Caco-2 (cell line): ENCODE measurements around the gene TACC3. TPM values are rescaled to one million over a fixed set of nuclear protein-coding genes. Genes with fewer than 3 reads are reported as not detected.

ENCODE experiments used
- BruUV-seq: library from RNA; stranded (reverse); fragments of 400-500 nt; replicated peaks from 2 replicates; lab custom pipeline; 2021; lab: Mats Ljungman, UMichigan
- CTCF ChIA-PET: fragments of 300-600 bp; sonication (Branson Sonifier 250); formaldehyde crosslinking; loops from one replicate; lab custom pipeline; 2022; ENCODE audit warnings: antibody characterized with exemption; lab: Charles Lee
- POLR2A ChIA-PET: fragments of 300-600 bp; sonication (Branson Sonifier 250); formaldehyde crosslinking; loops from one replicate; lab custom pipeline; 2022; ENCODE audit warnings: antibody characterized with exemption; lab: Charles Lee
- DNase-seq, 2 experiments: peaks; one replicate each; pipeline versions ENCODE4 v3.0.0 to v3.0.0-alpha.2; 2020 to 2022
- H3K27me3 ChIP-seq: replicated peaks from 2 replicates; pipeline ENCODE4 v1.6.0; 2011; ENCODE audit warnings: low read length; ENCODE audit not compliant: control insufficient read depth, insufficient read depth
- H3K36me3 ChIP-seq: 2 replicates; pipeline ENCODE4 v1.5.1; 2011; ENCODE audit warnings: low read length; ENCODE audit not compliant: control insufficient read depth, insufficient read depth
- H3K4me1 ChIP-seq: fragments of 250-450 bp; sonication (Bioruptor Pico); 2 replicates; pipeline ENCODE4 v1.5.1; 2020; ENCODE audit warnings: mild to moderate bottlenecking
- H3K4me3 ChIP-seq: 2 replicates; pipeline ENCODE4 v1.5.1; 2011; ENCODE audit warnings: low read depth, mild to moderate bottlenecking, control low read depth, low read length
- H3K9me3 ChIP-seq: fragments of 250-450 bp; sonication (Bioruptor Pico); 2 replicates; pipeline ENCODE4 v1.5.1; 2020; ENCODE audit warnings: mild to moderate bottlenecking, moderate library complexity
- H3K27ac Mint-ChIP-seq: one replicate; pipeline ENCODE4 v1.8.0; 2022; ENCODE audit warnings: mixed read lengths; ENCODE audit not compliant: unreplicated experiment
- H3K27me3 Mint-ChIP-seq: one replicate; pipeline ENCODE4 v1.8.0; 2022; ENCODE audit warnings: mixed read lengths; ENCODE audit not compliant: insufficient read depth, unreplicated experiment
- H3K36me3 Mint-ChIP-seq: one replicate; pipeline ENCODE4 v1.8.0; 2022; ENCODE audit warnings: mild to moderate bottlenecking, mixed read lengths; ENCODE audit not compliant: insufficient read depth, unreplicated experiment
- H3K4me1 Mint-ChIP-seq: one replicate; pipeline ENCODE4 v1.8.0; 2022; ENCODE audit warnings: low read depth, mixed read lengths; ENCODE audit not compliant: unreplicated experiment
- H3K4me3 Mint-ChIP-seq: one replicate; pipeline ENCODE4 v1.8.0; 2022; ENCODE audit warnings: mild to moderate bottlenecking, moderate library complexity, mixed read lengths; ENCODE audit not compliant: unreplicated experiment
- H3K9me3 Mint-ChIP-seq: one replicate; pipeline ENCODE4 v1.8.0; 2022; ENCODE audit warnings: mixed read lengths; ENCODE audit not compliant: unreplicated experiment
- CTCF ChIP-seq, 2 experiments: fragments of 200-600 bp in 1 of 2; IDR thresholded peaks; 1 replicate in 1 of 2; 2 replicates in 1 of 2; pipeline versions ENCODE4 v1.5.1 to v1.8.0; 2011 to 2022; ENCODE audit warnings: antibody characterized with exemption in 1 of 2, control low read depth in 1 of 2, inconsistent platforms in 1 of 2, low read depth in 1 of 2, low read length in 1 of 2, mild to moderate bottlenecking in 1 of 2, moderate library complexity in 1 of 2; ENCODE audit not compliant: insufficient read depth in 1 of 2, severe bottlenecking in 1 of 2, unreplicated experiment in 1 of 2
- intact Hi-C: fragments of 100-400 bp; cut with micrococcal nuclease; formaldehyde crosslinking; loops from one replicate; pipeline ENCODE4 v1.10.0; 2022; ENCODE audit not compliant: unreplicated experiment
- total RNA-seq: library from RNA; stranded (reverse); gene quantifications from 2 replicates; pipeline ENCODE4 v1.2.3, GENCODE V29; 2022

TACC3 gene
- total RNA-seq, 1 experiment from 2014 or later, result 106 TPM

GRCh38 chr4:1732911-1733310 lies 11.6 kb downstream of the TACC3 start:
- H3K36me3 ChIP-seq, result peaks cover 13% of the 10 kb centered on the region
- Mint-ChIP-seq H3K27ac (no peak overlapping the region), H3K4me1 (no peaks in the 10 kb centered on the region), H3K4me3 (no peak overlapping the region), H3K36me3 (peaks cover 88% of the 10 kb centered on the region), H3K9me3 (no peaks in the 10 kb centered on the region), H3K27me3 (no peaks in the 10 kb centered on the region)
- H3K9me3 ChIP-seq, result peaks cover 11% of the 10 kb centered on the region
- TF ChIP-seq CTCF (IDR thresholded peaks at IDR 0.05; ENCODE audit: insufficient read depth in 1 of 2, low read depth in 1 of 2, low read length in 1 of 2, severe bottlenecking in 1 of 2, unreplicated experiment in 1 of 2), result no peak
- intact Hi-C loops, result no loop called here
- no peaks in the 10 kb centered on the region for H3K27me3 ChIP-seq
- no peak for DNase-seq
- ChIA-PET CTCF (no interaction called here), POLR2A (no interaction called here)
- no peak overlapping the region for H3K4me3 ChIP-seq
- no TSS peak for BruUV-seq
- H3K4me1 ChIP-seq, result no peaks in the 10 kb centered on the region

GRCh38 chr4:1735215-1735614 lies 13.9 kb downstream of the TACC3 start:
- CTCF ChIA-PET, result no interaction called here
- POLR2A ChIA-PET, result no interaction called here

GRCh38 chr4:1736812-1737211 lies 15.5 kb downstream of the TACC3 start:
- intact Hi-C loops, result no loop called here
- Mint-ChIP-seq H3K9me3 (peaks cover 10% of the 10 kb centered on the region), H3K27ac (no peak overlapping the region), H3K27me3 (no peaks in the 10 kb centered on the region), H3K4me1 (no peaks in the 10 kb centered on the region), H3K36me3 (peaks cover 96% of the 10 kb centered on the region), H3K4me3 (no peak overlapping the region)
- POLR2A ChIA-PET, result no interaction called here
- H3K4me1 ChIP-seq, result no peaks in the 10 kb centered on the region
- H3K27me3 ChIP-seq, result no peaks in the 10 kb centered on the region
- peaks cover 16% of the 10 kb centered on the region for H3K36me3 ChIP-seq
- DNase-seq, result no peak
- BruUV-seq, result no TSS peak
- CTCF ChIA-PET, result no interaction called here
- H3K9me3 ChIP-seq, result peaks cover 21% of the 10 kb centered on the region
- TF ChIP-seq CTCF (IDR thresholded peaks at IDR 0.05; ENCODE audit: insufficient read depth in 1 of 2, low read depth in 1 of 2, low read length in 1 of 2, severe bottlenecking in 1 of 2, unreplicated experiment in 1 of 2), result no peak
- no peak overlapping the region for H3K4me3 ChIP-seq

More at GRCh38 chr4:1735215-1735614, 13.9 kb downstream of the TACC3 start:
- Mint-ChIP-seq H3K36me3 (peaks cover 90% of the 10 kb centered on the region), H3K4me1 (no peaks in the 10 kb centered on the region), H3K27me3 (no peaks in the 10 kb centered on the region), H3K27ac (no peak overlapping the region), H3K9me3 (peaks cover 10% of the 10 kb centered on the region), H3K4me3 (no peak overlapping the region)
- no peak for DNase-seq
- intact Hi-C loops, result no loop called here
- H3K36me3 ChIP-seq, result peaks cover 16% of the 10 kb centered on the region
- peaks cover 21% of the 10 kb centered on the region for H3K9me3 ChIP-seq
- no peak overlapping the region for H3K4me3 ChIP-seq
- H3K4me1 ChIP-seq, result no peaks in the 10 kb centered on the region
- no peak for TF ChIP-seq CTCF (IDR thresholded peaks at IDR 0.05; ENCODE audit: insufficient read depth in 1 of 2, low read depth in 1 of 2, low read length in 1 of 2, severe bottlenecking in 1 of 2, unreplicated experiment in 1 of 2)
- no TSS peak for BruUV-seq
- no peaks in the 10 kb centered on the region for H3K27me3 ChIP-seq
